Measurements from ENCODE around the gene ZNF862.

The ZNF862 gene

GRCh38 chr7:149875396-149875795 lies 37.2 kb downstream of the ZNF862 start:
- TF ChIP-seq, protein P1, sequence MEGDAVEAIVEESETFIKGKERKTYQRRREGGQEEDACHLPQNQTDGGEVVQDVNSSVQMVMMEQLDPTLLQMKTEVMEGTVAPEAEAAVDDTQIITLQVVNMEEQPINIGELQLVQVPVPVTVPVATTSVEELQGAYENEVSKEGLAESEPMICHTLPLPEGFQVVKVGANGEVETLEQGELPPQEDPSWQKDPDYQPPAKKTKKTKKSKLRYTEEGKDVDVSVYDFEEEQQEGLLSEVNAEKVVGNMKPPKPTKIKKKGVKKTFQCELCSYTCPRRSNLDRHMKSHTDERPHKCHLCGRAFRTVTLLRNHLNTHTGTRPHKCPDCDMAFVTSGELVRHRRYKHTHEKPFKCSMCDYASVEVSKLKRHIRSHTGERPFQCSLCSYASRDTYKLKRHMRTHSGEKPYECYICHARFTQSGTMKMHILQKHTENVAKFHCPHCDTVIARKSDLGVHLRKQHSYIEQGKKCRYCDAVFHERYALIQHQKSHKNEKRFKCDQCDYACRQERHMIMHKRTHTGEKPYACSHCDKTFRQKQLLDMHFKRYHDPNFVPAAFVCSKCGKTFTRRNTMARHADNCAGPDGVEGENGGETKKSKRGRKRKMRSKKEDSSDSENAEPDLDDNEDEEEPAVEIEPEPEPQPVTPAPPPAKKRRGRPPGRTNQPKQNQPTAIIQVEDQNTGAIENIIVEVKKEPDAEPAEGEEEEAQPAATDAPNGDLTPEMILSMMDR (IDR thresholded peaks at IDR 0.05; ENCODE audit: low read depth, low read length) = no peak

DNA sequence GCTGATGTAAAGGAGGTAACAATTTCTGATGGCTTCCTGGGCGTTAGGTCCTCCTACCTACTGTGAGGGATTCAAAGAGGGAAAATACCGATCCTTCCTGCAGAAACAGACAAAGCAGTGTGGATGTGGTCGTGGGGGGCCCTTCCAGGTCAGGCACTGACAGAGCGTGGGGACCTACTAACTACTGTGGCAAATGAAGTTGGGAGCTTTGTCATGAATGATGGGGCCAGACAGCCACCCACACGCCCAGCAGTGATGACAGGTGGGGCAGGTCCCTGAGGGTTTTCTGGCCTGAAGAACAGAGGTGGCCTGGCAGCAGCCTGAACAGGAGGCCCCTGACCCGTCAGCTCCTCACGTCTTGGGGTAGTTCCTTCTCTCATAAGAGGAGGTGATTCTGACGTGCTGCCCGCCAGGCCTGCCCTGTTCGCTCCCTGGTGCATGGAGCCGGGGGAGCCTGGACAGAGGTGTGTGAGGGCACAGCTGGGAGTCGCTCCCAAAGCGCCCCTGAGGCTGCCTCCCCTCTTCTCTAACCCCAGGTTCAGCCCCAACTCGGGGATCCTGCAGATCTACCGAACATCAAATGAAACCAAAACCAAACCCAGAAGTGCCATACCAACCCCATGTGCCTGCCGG lies 39.8 kb downstream of the ZNF862 start:
- no peak for DNase-seq (ENCODE audit: low read depth in 2 of 2)
- TF ChIP-seq, protein P1 (IDR thresholded peaks at IDR 0.05; ENCODE audit: low read depth, low read length) = no peak

More at GRCh38 chr7:149875396-149875795, 37.2 kb downstream of the ZNF862 start:
- no peak for DNase-seq (ENCODE audit: low read depth in 2 of 2)
- H3K4me3 ChIP-seq (replicated peaks in 1 of 2; ENCODE audit: low read depth in 2 of 2, low read length in 2 of 2) = no peak overlapping the region

GRCh38 chr7:149878523-149878921 lies 40.3 kb downstream of the ZNF862 start:
- no peak overlapping the region for H3K4me3 ChIP-seq (replicated peaks in 1 of 2; ENCODE audit: low read depth in 2 of 2, low read length in 2 of 2)
- TF ChIP-seq, protein P1 (IDR thresholded peaks at IDR 0.05; ENCODE audit: low read depth, low read length) = no peak
- no peak for DNase-seq (ENCODE audit: low read depth in 2 of 2)

More for the DNA sequence above, 39.8 kb downstream of the ZNF862 start:
- H3K4me3 ChIP-seq (replicated peaks in 1 of 2; ENCODE audit: low read depth in 2 of 2, low read length in 2 of 2) = no peak overlapping the region

- DNase-seq (ENCODE audit: low read depth in 2 of 2) = no peak
- H3K4me3 ChIP-seq (replicated peaks in 1 of 2; ENCODE audit: low read depth in 2 of 2, low read length in 2 of 2) = no peak overlapping the region
- TF ChIP-seq, protein P1 (IDR thresholded peaks at IDR 0.05; ENCODE audit: low read depth, low read length) = no peak
These were observed 41.1 kb downstream of the ZNF862 start for GRCh38 chr7:149879271-149879743.

DNA sequence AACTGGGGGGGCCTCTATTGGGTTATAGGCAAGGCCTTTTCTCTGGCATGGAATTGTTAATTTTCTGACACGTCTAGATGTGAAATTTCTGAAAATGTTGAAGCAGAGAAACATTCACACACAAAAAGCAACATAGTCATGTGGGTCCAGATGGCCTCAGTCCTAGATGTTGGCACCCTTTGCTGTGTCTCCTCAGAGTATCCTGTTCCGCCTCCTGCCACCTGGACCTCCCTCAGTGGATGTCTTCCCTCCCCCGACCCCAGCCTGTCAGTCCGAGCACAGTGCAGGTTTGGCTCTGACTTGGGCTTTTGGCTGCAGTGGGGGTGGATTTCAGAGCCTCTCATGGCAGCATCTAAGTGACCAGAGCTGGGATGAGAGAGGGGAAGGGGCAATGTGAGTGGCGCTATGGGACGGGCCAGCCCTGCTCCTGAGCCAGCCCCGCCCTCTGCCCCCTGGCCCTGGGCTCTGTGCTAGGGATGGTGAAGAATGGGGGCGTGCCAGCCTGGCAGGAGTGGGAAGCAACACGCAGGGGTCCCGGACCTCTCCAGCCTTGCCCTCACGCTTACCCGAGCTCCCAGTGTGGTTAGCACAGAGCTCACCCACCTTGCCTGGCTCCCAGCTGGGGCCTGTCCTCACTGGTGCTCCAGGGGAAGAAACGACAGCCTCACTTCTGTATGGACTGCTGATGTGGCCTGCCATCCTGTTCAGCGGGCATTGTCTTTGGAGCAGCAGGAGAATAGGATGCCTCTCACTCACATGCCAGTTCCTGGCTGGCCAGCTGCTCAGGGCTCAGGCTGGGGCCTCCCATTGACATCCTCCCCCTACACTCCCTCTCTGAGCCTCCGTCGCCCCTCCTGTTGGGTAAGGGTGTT lies 41.8 kb downstream of the ZNF862 start:
- TF ChIP-seq, protein P1 (IDR thresholded peaks at IDR 0.05; ENCODE audit: low read depth, low read length) = no peak
- DNase-seq (ENCODE audit: low read depth in 2 of 2) = no peak

GRCh38 chr7:149880638-149881311 lies 42.6 kb downstream of the ZNF862 start:
- TF ChIP-seq, protein P1 (IDR thresholded peaks at IDR 0.05; ENCODE audit: low read depth, low read length) = no peak
- H3K4me3 ChIP-seq (replicated peaks in 1 of 2; ENCODE audit: low read depth in 2 of 2, low read length in 2 of 2) = no peak overlapping the region
- DNase-seq (ENCODE audit: low read depth in 2 of 2) = no peak

More for the DNA sequence above, 41.8 kb downstream of the ZNF862 start:
- H3K4me3 ChIP-seq (replicated peaks in 1 of 2; ENCODE audit: low read depth in 2 of 2, low read length in 2 of 2) = no peak overlapping the region
